Anterior cingulate cortex (tissue), 58 donors: ENCODE results near the gene STAG3.
"Not testable (repeated sequence)": the region's sequence is repeated elsewhere in the genome, so short reads cannot be mapped to it uniquely, and the experiment has no call there.

Source experiments
- DNase-seq, 58 donors: peaks; one replicate each; lab custom pipeline; 2025; lab: John Stamatoyannopoulos, UW

Gene STAG3

GRCh38 chr7:100177045-100178001 is at the start of gene STAG3, which contains the start of gene GPC2:
STAG3 (plus strand) TSS chr7:100177918; CDS start chr7:100180557, 2,639 bp downstream.
GPC2 (minus strand) TSS chr7:100177381; CDS start chr7:100177199, 182 bp downstream.
- peak in 56 of 58 donors; percentile 31 to 92 (median 86) for DNase-seq

GRCh38 chr7:100128637-100128963 is 49.1 kb upstream of the STAG3 start:
- DNase-seq, result no peak

- not testable (repeated sequence) for DNase-seq
Measured at GRCh38 chr7:100130220-100130607, 47.5 kb upstream of the STAG3 start.

GRCh38 chr7:100130608-100131453 is 46.9 kb upstream of the STAG3 start:
- DNase-seq, result peak in 53 of 58 donors; percentile 6 to 85 (median 51)

GRCh38 chr7:100132126-100132525 is 45.6 kb upstream of the STAG3 start:
- DNase-seq, result no peak

- peak in 31 of 58 donors; percentile 7 to 58 (median 23) for DNase-seq
Measured at GRCh38 chr7:100132697-100133151, 45.0 kb upstream of the STAG3 start.

GRCh38 chr7:100137851-100138760 is 39.6 kb upstream of the STAG3 start:
- no peak for DNase-seq

GRCh38 chr7:100141555-100141949 is 36.2 kb upstream of the STAG3 start:
- no peak for DNase-seq

- DNase-seq, result no peak
Measured at GRCh38 chr7:100142461-100142860, 35.3 kb upstream of the STAG3 start.

GRCh38 chr7:100146350-100146749 is 31.4 kb upstream of the STAG3 start:
- not testable (repeated sequence) for DNase-seq

GRCh38 chr7:100147278-100147677 is 30.4 kb upstream of the STAG3 start:
- DNase-seq, result no peak

- no peak for DNase-seq
Measured at GRCh38 chr7:100148225-100148558, 29.5 kb upstream of the STAG3 start.

- DNase-seq, result peak; percentile 89 to 100 (median 99)
Measured at GRCh38 chr7:100148559-100149328, 29.0 kb upstream of the STAG3 start, which contains the start of gene LAMTOR4. LAMTOR4 (plus strand) TSS chr7:100148918; CDS start chr7:100148973, 55 bp downstream.

- DNase-seq, result no peak
Measured at GRCh38 chr7:100152404-100152803, 25.3 kb upstream of the STAG3 start.

- no peak for DNase-seq
Measured at GRCh38 chr7:100152937-100153666, 24.6 kb upstream of the STAG3 start.

GRCh38 chr7:100153708-100154535 is 23.8 kb upstream of the STAG3 start:
- DNase-seq, result no peak

GRCh38 chr7:100154651-100155491 is 22.8 kb upstream of the STAG3 start:
- DNase-seq, result no peak
